A549 treated with Mapracorat at 1 μM for 4 hours (cell line): ENCODE data around the gene CYP4A22. TPM values are rescaled to one million over a fixed set of nuclear protein-coding genes. Genes with fewer than 3 reads are reported as not detected.

Experiments
- total RNA-seq: library from RNA; stranded (reverse); fragments of 200-300 nt; extraction: Qiagen RNA extraction; gene quantifications from 5 replicates; pipeline ENCODE4 v1.2.3, GENCODE V29; 2022

CYP4A22 gene, protein sequence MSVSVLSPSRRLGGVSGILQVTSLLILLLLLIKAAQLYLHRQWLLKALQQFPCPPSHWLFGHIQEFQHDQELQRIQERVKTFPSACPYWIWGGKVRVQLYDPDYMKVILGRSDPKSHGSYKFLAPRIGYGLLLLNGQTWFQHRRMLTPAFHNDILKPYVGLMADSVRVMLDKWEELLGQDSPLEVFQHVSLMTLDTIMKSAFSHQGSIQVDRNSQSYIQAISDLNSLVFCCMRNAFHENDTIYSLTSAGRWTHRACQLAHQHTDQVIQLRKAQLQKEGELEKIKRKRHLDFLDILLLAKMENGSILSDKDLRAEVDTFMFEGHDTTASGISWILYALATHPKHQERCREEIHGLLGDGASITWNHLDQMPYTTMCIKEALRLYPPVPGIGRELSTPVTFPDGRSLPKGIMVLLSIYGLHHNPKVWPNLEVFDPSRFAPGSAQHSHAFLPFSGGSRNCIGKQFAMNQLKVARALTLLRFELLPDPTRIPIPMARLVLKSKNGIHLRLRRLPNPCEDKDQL
- not detected in 5 replicates for total RNA-seq

DNA sequence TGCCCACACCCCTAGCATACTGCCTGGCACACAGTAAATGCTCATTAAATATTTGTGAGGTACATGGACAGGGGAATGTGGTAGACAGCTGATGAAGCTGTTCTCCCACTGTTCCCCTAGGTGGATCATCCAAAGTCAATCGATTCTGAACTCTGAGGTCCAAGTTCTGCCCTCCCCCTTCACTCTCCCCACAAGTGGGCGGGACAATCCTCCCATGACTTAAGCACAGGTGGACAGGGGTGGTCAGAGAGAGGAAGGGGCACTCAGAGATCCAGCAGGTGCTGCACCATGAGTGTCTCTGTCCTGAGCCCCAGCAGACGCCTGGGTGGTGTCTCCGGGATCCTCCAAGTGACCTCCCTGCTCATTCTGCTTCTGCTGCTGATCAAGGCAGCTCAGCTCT is at the start of gene CYP4A22:
TSS of gene CYP4A22 (plus strand) at position 244 of the 400 bp plus-strand sequence. CDS start at position 289, 45 bp downstream.

DNA sequence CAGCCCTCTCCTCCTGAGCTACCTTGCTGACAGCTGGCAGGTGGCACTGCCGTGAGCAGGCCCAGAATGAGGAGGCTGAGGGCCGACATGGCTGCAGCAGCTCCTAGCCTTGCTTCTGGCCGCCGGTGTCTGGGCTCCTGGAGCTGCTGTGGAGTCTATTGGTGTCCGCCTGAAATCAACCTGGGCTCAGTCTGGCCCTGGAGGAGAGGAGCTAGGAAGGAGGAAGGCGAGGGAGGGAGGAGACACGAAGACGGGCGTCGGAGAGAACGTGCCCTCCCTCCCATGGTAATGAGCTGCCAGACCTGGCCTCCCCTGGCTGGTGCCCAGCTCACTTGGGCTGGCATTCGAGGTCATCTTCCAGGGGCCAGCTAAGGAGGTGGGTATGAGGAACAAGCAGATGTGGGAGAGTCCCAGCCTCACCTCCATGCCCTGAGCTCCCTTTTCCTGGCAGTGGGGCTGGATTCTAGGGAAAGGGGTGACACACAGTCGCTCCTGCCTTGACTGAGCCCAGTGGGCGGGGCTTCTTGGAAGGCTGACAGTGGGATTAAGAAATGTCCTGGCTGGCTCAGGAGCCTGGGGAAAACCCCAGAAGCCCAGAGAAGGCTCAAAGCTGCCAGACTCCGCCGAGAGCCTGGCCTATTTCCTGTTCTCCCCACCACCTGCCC is 52.7 kb downstream of the CYP4A22 start, which contains the start of gene PDZK1IP1:
TSS of gene PDZK1IP1 (minus strand) at position 193 of the 665 bp plus-strand sequence. CDS start at position 89, 104 bp downstream.

Other genes starting within 250 kb of the CYP4A22 start
- not detected in 5 replicates for gene CYP4A11, start 196.0 kb upstream of the CYP4A22 start, total RNA-seq
- 0.07 TPM in 1 of 5 replicates, not detected in the others for gene CYP4X1, start 113.8 kb upstream of the CYP4A22 start, total RNA-seq
- gene CYP4Z1, start 70.2 kb upstream of the CYP4A22 start, total RNA-seq: not detected in 5 replicates
- 6.9 to 9.5 TPM (median 8.0 TPM) in 5 replicates for gene PDZK1IP1, start 52.6 kb downstream of the CYP4A22 start, total RNA-seq
- not detected in 5 replicates for gene TAL1, start 94.8 kb downstream of the CYP4A22 start, total RNA-seq
- 8.6 to 10.6 TPM (median 9.9 TPM) in 5 replicates for gene STIL, start 176.7 kb downstream of the CYP4A22 start, total RNA-seq
- 56.7 to 67.5 TPM (median 60.6 TPM) in 5 replicates for gene CMPK1, start 196.3 kb downstream of the CYP4A22 start, total RNA-seq